Activated naive CD4-positive, alpha-beta T cell treated with Interleukin-2 at 50 U/mL for 16 hours (primary cell): ENCODE results near the gene ZC3H12A.
A peak's percentile ranks its signal among the peaks of the same experiment; 100 is the strongest.
"Not testable (repeated sequence)": the region's sequence is repeated elsewhere in the genome, so short reads cannot be mapped to it uniquely, and the experiment has no call there.

ENCODE experiments used
- DNase-seq: peaks from one replicate; pipeline ENCODE4 v3.0.0-alpha.2; 2020

Gene ZC3H12A

DNA sequence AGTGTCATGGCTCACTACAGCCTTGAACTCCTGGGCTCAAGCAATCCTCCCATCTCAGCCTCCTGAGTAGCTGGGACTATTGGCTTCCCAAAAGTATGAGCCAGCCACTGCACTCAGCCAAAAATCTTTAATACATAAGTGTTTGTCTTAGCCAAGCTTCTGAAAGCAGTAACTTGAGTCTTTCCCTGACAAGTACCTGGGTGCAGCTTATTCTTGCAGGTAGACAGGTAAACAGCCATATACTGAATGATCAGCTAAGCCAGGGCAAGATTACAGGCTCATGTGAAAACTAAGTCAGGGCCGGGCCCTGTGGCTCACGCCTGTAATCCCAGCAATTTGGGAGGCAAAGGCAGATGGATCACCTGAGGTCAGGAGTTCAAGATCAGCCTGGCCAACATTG is 32.4 kb downstream of the ZC3H12A start:
- no peak for DNase-seq

DNA sequence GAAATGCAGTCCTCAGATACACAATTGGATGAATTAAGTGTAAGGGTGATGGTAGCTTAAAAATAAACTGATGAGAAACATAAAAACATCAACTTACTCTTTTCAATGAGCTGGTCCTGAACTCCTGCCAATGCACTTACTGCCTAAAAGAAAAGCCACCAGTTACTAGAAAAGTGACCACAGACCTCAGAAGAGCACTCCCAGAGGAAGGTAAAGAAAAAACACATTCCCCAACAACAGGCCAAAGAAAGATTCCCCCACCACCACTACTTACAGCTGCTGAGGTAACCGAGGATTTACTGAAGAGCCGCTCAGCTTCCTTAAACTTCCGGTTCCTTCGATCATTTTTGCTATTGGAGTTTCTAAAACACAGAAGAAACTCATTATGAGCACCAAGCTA is 34.8 kb downstream of the ZC3H12A start:
- no peak for DNase-seq

DNA sequence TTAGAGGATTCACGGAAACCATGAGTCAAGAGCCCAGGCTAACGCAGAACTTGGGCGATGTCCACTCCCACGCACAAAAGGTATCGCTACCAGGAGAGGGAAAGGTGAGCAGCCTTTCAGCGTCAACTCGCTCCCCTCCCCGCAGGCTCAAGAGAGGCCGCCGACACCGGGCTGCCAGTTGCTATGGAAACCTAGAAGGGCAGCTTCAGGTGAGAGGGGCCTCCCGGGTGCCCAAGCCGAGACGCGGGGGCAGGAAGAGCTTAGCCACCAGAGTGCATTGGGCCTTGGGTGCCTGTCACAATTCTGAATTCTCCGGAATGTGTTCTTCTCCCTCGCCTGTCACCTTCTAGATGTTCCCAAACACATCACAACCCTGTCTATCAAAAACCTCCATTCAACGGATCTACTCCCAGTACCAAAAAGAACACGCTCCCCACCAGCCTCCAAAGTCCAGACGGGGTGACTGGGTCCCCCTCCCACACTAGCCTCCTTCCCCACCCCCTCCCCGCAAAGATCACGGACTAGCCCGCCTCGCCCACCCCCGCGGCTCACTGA is 39.5 kb downstream of the ZC3H12A start:
- DNase-seq: peak; percentile 74

DNA sequence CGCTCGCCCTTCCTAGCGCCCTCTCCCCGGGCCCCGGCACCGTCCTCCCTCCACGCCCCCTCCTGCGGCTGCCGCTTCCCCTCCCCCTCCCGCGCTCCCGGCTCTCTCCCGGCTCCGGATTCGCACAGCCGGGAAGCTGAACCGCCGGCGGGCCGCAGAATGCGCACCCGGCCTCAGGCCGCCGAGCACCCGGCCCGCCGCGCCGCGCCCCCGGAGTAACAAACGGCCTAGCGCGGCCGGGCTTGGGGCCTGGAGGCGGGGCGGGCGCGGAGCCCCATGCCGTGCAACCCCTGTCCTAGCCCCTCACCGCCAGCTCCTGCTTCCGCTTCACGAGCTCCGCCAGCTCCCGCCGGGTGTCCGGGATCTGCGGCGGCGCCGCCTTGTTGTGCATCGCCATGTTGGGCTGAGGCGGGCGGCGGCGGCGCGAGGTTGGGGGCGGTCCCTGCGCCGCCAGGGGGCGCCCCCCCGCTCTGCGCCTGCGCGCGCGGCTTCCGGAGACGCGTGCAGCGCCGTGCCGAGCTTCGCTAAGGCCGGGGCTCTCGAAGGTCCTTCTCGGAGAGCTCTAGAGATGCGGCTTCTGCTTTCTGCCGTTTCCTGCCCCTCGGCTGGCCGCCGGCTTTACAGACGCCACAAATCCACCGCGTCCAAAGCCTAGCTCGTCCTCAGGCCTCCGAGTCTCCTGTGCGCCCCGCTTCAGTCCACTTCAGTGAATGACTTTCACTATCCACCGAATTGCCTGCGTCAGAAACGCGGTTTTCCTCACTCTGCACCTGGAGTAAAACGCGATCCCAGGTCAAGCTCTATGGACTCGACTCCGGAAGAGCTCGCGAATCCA is 40.2 kb downstream of the ZC3H12A start, which contains the start of gene MEAF6:
Gene MEAF6 (minus strand): TSS at position 417 of the 835 bp plus-strand sequence. CDS start 20 bp downstream, at position 397.
- peak; percentile 83 for DNase-seq

DNA sequence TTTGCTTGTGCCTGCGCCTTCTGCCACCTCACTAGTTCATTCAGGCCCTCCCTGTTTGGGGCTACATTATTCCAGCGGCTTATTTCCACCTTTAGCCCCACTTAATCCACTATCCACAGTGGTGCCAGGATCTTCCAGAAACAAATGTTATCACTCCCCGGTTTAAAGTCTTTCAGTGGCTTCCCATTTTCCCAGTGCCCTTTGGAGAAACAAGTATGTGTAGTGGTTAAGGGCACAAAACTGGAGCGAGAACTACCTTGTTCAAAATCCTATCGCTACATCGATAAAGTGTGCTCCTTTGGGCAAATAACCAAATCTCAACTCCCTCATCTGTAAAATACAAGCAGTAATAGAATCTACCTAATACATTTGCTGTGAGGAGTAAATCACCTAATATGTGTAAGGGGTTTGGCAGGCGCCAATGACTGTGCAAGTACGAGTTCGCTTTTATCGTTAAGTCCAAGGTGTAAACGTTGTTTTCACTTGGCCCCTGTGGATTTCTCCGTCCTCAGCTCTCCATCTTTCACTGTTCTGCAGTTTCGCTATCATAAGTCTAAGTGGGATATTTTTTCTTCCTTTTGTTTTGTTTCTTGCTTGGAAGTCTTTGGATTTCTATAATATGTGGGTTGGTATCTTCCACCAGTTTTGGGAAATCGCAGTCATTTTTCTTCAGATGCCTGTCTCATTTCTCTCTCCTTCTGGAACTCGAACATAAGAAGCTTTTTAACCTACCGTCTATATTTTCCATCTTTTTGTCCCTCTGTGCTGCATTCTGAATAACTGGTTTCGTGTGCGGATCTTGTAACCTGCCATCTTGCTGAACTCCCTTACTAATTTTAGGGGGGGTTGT is 41.0 kb downstream of the ZC3H12A start:
- DNase-seq: no peak

DNA sequence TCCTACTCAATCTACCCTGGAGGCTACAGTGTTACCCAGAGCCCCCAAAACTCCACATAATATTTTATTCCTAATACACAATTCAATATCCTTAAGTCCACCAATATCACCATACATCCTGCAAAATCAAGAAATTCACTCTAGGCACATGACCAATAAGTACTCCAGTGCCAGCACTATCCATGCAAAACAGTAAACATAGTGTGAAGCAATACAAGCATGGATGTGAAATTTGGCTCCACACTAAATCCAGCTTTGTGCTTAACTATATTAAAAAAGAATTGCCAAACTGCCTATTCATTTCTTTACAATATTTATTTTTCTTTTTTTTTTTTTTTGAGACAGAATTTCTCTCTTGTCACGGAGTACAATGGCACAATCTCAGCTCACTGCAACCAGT is 43.2 kb downstream of the ZC3H12A start:
- no peak for DNase-seq

DNA sequence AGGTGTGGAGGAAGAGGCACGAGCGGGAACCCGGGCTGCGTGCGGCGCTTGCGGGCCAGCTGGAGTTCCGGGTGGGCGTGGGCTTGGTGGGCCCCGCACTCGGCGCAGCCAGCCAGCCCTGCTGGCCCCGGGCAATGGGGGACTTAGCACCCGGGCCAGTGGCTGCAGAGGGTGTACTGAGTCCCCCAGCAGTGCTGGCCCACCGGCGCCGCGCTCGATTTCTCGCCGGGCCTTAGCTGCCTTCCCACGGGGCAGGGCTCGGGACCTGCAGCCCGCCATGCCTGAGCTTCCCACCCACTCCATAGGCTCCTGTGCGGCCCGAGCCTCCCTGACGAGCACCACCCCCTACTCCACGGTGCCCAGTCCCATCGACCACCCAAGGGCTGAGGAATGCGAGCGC is 43.9 kb downstream of the ZC3H12A start:
- DNase-seq: not testable (repeated sequence)

DNA sequence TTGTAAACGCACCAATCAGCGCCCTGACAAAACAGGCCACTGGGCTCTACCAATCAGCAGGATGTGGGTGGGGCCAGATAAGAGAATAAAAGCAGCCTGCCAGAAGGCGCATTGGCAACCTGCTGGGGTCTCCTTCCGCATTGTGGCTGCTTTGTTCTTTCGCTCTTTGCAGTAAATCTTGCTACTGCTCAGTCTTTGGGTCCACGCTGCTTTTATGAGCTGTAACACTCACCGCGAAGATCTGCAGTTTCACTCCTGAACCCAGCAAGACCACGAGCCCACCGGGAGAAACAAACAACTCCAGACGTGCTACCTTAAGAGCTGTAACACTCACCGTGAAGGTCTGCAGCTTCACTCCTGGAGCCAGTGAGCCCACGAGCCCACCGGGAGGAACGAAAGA is 44.5 kb downstream of the ZC3H12A start:
- peak; percentile 27 for DNase-seq

DNA sequence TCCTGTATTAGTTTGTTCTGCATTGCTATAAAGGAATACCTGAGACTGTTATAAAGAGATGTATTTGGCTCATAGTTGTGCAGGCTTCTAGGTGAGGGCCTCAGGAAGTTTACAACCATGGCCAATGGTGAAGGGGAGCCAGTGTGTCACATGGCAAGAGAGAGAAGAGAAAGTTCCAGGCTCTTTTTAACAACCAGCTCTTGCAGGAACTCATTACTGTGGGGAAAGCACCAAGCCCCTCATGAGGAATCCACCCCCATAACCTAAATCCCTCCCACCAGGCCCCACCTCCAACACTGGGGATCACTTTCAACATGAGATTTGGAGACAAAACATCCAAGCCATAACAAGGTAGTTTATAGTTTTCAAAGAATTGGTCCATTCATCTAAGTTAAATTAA is 45.2 kb downstream of the ZC3H12A start:
- DNase-seq: no peak

DNA sequence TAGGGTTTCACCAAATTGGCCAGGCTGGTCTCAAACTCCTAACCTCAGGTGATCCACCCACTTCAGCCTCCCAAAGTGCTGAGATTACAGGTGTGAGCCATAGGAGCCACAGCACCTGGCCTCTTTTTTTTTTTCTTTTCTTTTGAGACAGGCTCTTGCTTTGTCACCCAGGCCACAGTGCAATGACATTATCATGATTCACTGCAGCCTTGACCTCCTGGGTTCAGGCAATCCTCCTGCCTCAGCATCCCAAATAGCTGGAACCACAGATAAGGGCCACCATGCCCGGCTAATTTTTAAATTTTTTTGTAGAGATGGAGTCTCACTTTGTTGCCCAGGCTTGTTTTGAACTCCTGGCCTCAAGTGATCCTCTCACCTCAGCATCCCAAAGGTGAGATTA is 55.5 kb downstream of the ZC3H12A start:
- DNase-seq: not testable (repeated sequence)

DNA sequence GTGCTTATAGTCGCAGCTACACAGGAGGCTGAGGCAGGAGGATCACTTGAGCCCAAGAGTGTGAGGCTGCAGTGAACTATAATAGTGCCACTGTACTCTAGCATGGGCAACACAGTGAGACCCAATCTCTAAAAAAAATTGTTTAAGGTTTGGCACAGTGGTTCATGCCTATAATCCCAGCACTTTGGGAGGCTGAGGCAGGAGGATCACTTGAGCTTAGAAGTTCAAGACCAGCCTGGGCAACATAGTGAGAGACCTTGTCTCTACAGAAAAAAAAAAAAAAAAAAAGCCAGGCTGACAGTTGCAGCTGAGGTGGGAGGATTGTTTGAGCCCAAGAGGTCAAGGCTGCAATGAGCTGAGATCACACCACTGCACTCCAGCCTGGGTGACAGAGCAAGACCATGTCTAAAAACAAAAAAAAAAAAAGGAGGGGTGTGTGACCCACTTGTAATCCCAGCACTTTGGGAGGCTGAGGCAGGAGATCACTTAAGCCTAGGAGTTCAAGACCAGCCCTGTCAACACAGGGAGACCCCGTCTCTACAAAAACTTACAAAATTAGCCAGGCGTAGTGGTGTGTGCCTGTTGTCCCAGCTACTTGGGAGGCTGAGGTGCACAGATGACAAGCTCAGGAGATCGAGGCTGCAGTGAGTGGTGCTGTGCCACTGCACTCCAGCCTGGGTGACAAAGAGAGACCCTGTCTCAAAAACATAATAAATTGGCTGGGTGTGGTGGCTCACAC is 58.2 kb downstream of the ZC3H12A start:
- DNase-seq: not testable (repeated sequence)

DNA sequence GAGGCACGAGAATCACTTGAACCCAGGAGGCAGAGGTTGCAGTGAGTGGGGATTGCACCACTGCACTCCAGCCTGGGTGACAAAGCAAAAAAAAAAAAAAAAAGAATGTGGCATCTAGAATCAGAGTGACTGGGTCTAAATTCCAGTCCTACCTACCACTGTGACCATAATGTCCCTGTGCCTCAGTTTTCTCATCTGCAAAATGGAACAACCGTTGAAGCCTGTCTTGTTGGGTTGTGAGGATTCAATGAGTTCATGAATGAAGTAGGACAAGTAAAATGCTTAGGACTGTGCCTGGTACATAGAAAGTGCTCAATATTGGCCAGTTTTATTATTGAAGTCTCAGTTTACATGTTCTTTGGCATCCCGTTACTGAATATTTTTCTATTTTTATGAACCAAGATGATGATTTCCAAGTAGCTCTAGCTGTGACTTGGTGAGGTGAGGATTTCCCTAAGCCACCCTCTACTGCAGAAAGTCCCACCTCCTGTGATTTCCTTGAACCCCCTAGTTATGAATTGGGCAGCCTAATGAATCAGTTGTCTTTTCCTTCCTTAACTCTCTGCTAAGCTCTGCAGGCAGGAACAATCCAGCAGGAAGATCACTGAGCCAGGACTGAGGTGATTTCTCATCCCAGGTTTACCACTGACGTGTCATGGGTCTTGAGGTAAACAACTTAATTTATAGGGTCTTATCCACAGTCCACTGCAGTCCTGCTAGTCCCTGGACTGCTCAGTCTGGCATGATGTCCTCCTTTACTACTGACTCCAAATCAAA is 59.1 kb downstream of the ZC3H12A start:
- no peak for DNase-seq
